Measurements from ENCODE around the gene GRIK4. TPM values are rescaled to one million over a fixed set of nuclear protein-coding genes. Genes with fewer than 3 reads are reported as not detected.

GRIK4 gene
- total and polyA plus RNA-seq, 2 of the 4 experiments (the other 2 are of a cell fraction): 0.18 to 0.38 TPM

DNA sequence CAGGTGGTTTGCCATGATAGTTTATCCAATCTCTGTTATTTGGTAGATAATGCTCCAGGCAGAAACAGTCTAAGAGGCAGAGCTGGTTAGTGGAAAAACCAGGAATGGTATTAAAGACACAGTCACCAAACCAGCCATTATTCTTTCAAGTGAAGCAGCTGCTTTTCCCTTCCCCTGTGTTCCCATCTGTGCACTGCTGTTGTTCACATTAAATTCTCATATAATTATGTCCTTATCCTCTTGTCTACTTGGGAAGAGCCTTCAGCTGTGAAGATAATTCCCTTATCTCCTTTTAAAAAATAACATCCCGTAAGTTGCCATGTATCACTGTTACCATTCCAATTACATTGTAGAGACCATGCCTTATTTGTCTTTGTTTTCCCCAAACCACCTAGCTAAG is 507.2 kb downstream of the GRIK4 start:
- no peaks in the 10 kb centered on the region for H3K9me3 ChIP-seq (ENCODE audit: control insufficient read depth, insufficient read depth, low read length)
- no peak overlapping the region for H3K23ac ChIP-seq (ENCODE audit: low read depth, low read length)
- ATAC-seq (ENCODE audit: low read depth) (no peak), DNase-seq (no peak)
- no peak overlapping the region for H4K5ac ChIP-seq (ENCODE audit: low read depth, low read length)
- no peak overlapping the region for H2BK120ac ChIP-seq (ENCODE audit: low read depth, low read length)
- no peaks in the 10 kb centered on the region; the same call in 1 of the 2 replicates for H3K4me1 ChIP-seq (ENCODE audit: control insufficient read depth, insufficient read depth, low read length)
- CTCF ChIA-PET: no interaction called here
- H3K56ac ChIP-seq (ENCODE audit: extremely low read depth, insufficient read depth, low read length): no peak overlapping the region
- H3K9me1 ChIP-seq (ENCODE audit: insufficient read depth, low read length): 0 out of 2 replicates have a peak, but pooled peaks cover 3% of the 10 kb centered on the region
- POLR2A ChIA-PET (ENCODE audit: unreplicated experiment): no interaction called here
- dilution Hi-C loops (cut with HindIII; ENCODE audit: low sequenced_read_pairs, unreplicated experiment): no loop called here
- no peak overlapping the region for H2BK5ac ChIP-seq (ENCODE audit: low read depth, low read length, poor library complexity, severe bottlenecking)
- no peak overlapping the region for H2BK15ac ChIP-seq (ENCODE audit: low read depth, low read length)
- no peaks in the 10 kb centered on the region for H4K20me1 ChIP-seq (ENCODE audit: insufficient read depth, low read length)
- no TSS peak for BruUV-seq (replicated peaks)
- WGBS, 2 experiments (ENCODE audit: extremely low coverage in 2 of 2, insufficient read length in 1 of 2): no CpG with 5 or more reads among the region's 1 CpG
- H4K91ac ChIP-seq (ENCODE audit: insufficient read depth, low read depth, low read length): no peak overlapping the region
- no peak overlapping the region for H3K4me2 ChIP-seq (ENCODE audit: low read depth, low read length)
- no peak overlapping the region for H2AFZ ChIP-seq (replicated peaks; ENCODE audit: low read length, poor library complexity)
- H3K27ac ChIP-seq (ENCODE audit: insufficient read depth, low read length): no peak overlapping the region
- no peak overlapping the region for H3K9ac ChIP-seq (ENCODE audit: low read depth, low read length)
- no peak overlapping the region for H3K4me3 ChIP-seq (ENCODE audit: insufficient read depth, low read depth, low read length)
- H2AK5ac ChIP-seq (ENCODE audit: low read depth, low read length): no peak overlapping the region
- H3K27me3 ChIP-seq (ENCODE audit: control insufficient read depth, insufficient read depth, low read length): peaks cover 2% of the 10 kb centered on the region; the same call in 1 of the 2 replicates
- in situ Hi-C loops (cut with MboI; ENCODE audit: low sequenced_read_pairs): no loop called here
- intact Hi-C loops (cut with micrococcal nuclease): no loop called here
- H3K4ac ChIP-seq (ENCODE audit: low read depth, low read length): no peak overlapping the region
- no peak overlapping the region for H2AK9ac ChIP-seq (replicated peaks; ENCODE audit: low read depth, low read length, poor library complexity)
- H3K36me3 ChIP-seq (ENCODE audit: control insufficient read depth, insufficient read depth, low read length): no peaks in the 10 kb centered on the region
- no peak overlapping the region for H3K18ac ChIP-seq (ENCODE audit: low read depth, low read length)
- no peak overlapping the region for H4K8ac ChIP-seq (ENCODE audit: low read depth in 2 of 2, low read length in 2 of 2)
- TF ChIP-seq NFE2L2 (IDR thresholded peaks at IDR 0.05; ENCODE audit: low read depth, low read length): no peak
- TF ChIP-seq, protein P1, sequence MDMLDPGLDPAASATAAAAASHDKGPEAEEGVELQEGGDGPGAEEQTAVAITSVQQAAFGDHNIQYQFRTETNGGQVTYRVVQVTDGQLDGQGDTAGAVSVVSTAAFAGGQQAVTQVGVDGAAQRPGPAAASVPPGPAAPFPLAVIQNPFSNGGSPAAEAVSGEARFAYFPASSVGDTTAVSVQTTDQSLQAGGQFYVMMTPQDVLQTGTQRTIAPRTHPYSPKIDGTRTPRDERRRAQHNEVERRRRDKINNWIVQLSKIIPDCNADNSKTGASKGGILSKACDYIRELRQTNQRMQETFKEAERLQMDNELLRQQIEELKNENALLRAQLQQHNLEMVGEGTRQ (IDR thresholded peaks at IDR 0.05; ENCODE audit: low read depth, low read length): no peak
- TF ChIP-seq, protein P2, sequence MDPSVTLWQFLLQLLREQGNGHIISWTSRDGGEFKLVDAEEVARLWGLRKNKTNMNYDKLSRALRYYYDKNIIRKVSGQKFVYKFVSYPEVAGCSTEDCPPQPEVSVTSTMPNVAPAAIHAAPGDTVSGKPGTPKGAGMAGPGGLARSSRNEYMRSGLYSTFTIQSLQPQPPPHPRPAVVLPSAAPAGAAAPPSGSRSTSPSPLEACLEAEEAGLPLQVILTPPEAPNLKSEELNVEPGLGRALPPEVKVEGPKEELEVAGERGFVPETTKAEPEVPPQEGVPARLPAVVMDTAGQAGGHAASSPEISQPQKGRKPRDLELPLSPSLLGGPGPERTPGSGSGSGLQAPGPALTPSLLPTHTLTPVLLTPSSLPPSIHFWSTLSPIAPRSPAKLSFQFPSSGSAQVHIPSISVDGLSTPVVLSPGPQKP (IDR thresholded peaks at IDR 0.05; ENCODE audit: borderline replicate concordance, low read depth, low read length): no peak
- TF ChIP-seq CHD1 (IDR thresholded peaks at IDR 0.05; ENCODE audit: low read depth, low read length): no peak
- no peak for TF ChIP-seq MAZ (IDR thresholded peaks at IDR 0.05; ENCODE audit: borderline replicate concordance, low read depth, low read length)
- no peak for TF ChIP-seq RAD21 (IDR thresholded peaks at IDR 0.05; ENCODE audit: low read length)
- no peak for TF ChIP-seq CEBPB (IDR thresholded peaks at IDR 0.05; ENCODE audit: low read depth, low read length)
- no peak for TF ChIP-seq MAFK (IDR thresholded peaks at IDR 0.05; ENCODE audit: low read depth, low read length)
- TF ChIP-seq, protein P3, sequence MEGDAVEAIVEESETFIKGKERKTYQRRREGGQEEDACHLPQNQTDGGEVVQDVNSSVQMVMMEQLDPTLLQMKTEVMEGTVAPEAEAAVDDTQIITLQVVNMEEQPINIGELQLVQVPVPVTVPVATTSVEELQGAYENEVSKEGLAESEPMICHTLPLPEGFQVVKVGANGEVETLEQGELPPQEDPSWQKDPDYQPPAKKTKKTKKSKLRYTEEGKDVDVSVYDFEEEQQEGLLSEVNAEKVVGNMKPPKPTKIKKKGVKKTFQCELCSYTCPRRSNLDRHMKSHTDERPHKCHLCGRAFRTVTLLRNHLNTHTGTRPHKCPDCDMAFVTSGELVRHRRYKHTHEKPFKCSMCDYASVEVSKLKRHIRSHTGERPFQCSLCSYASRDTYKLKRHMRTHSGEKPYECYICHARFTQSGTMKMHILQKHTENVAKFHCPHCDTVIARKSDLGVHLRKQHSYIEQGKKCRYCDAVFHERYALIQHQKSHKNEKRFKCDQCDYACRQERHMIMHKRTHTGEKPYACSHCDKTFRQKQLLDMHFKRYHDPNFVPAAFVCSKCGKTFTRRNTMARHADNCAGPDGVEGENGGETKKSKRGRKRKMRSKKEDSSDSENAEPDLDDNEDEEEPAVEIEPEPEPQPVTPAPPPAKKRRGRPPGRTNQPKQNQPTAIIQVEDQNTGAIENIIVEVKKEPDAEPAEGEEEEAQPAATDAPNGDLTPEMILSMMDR (conservative IDR thresholded peaks at IDR 0.05; ENCODE audit: low read depth, low read length): no peak
- TF ChIP-seq BHLHE40 (IDR thresholded peaks at IDR 0.05; ENCODE audit: low read depth, low read length): no peak
- no peak overlapping the region for H3K14ac ChIP-seq (replicated peaks; ENCODE audit: low read depth, low read length)
- H2BK20ac ChIP-seq (ENCODE audit: low read depth, low read length): no peak overlapping the region
- no peaks in the 10 kb centered on the region; a peak in 1 of 4 replicates for H3K79me1 ChIP-seq (ENCODE audit: low read depth in 1 of 2, low read length in 2 of 2)
